ENCODE results near the gene SOX15. TPM values are rescaled to one million over a fixed set of nuclear protein-coding genes. Genes with fewer than 3 reads are reported as not detected.

The SOX15 gene
- total and polyA plus RNA-seq, 7 donors, result 0.11 to 0.71 (median 0.20) TPM

GRCh38 chr17:7580604-7581575 is 9.0 kb downstream of the SOX15 start:
- peaks cover 59% of the 10 kb centered on the region for H3K4me1 ChIP-seq
- no peaks in the 10 kb centered on the region for H3K27me3 ChIP-seq (ENCODE audit: insufficient read depth in 3 of 3, low read length in 2 of 3)
- H3K36me3 ChIP-seq (ENCODE audit: insufficient read depth in 1 of 2, low read depth in 1 of 2), result peaks cover 10 to 33% of the 10 kb centered on the region in 2 donors
- ATAC-seq, result no peak
- peak overlapping the region; percentile 41 for H3K4me3 ChIP-seq
- TF ChIP-seq, protein P1, sequence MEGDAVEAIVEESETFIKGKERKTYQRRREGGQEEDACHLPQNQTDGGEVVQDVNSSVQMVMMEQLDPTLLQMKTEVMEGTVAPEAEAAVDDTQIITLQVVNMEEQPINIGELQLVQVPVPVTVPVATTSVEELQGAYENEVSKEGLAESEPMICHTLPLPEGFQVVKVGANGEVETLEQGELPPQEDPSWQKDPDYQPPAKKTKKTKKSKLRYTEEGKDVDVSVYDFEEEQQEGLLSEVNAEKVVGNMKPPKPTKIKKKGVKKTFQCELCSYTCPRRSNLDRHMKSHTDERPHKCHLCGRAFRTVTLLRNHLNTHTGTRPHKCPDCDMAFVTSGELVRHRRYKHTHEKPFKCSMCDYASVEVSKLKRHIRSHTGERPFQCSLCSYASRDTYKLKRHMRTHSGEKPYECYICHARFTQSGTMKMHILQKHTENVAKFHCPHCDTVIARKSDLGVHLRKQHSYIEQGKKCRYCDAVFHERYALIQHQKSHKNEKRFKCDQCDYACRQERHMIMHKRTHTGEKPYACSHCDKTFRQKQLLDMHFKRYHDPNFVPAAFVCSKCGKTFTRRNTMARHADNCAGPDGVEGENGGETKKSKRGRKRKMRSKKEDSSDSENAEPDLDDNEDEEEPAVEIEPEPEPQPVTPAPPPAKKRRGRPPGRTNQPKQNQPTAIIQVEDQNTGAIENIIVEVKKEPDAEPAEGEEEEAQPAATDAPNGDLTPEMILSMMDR (IDR thresholded peaks at IDR 0.05), result no peak
- no peaks in the 10 kb centered on the region for H3K9me3 ChIP-seq
- no peak for DNase-seq
- peak overlapping the region; percentile 89 for H3K27ac ChIP-seq
- intact Hi-C loops (cut with DNase I), result loop anchor here in 1 of 2 donors (5.0 to 10.0 kb wide), 2 partner anchors 106 to 346 kb away; partner anchors contain the start of genes DVL2, PHF23, TP53 and WRAP53
- WGBS, 3 donors, result 81 to 88% (median 83%) methylated on average over 21 to 23 of the region's 23 CpGs

- DNase-seq (no peak), ATAC-seq (no peak)
- Histone ChIP-seq H3K9me3 (no peaks in the 10 kb centered on the region), H3K4me1 (peaks cover 61% of the 10 kb centered on the region), H3K36me3 (ENCODE audit: insufficient read depth in 1 of 2, low read depth in 1 of 2) (peaks cover 12 to 39% of the 10 kb centered on the region in 2 donors), H3K27ac (peak overlapping the region; percentile 89), H3K27me3 (ENCODE audit: insufficient read depth in 3 of 3, low read length in 2 of 3) (no peaks in the 10 kb centered on the region), H3K4me3 (peak overlapping the region; percentile 41)
- TF ChIP-seq, protein P1 (IDR thresholded peaks at IDR 0.05), result no peak
- intact Hi-C loops (cut with DNase I), result loop anchor here in 1 of 2 donors (1.0 to 10.0 kb wide), 3 partner anchors 34 to 345 kb away; partner anchors contain the start of genes DVL2, FXR2, PHF23 and TP53
- WGBS, 3 donors, result 64 to 78% (median 68%) methylated on average over 12 of the region's 12 CpGs
Measured at GRCh38 chr17:7579834-7580603, 9.9 kb downstream of the SOX15 start.

DNA sequence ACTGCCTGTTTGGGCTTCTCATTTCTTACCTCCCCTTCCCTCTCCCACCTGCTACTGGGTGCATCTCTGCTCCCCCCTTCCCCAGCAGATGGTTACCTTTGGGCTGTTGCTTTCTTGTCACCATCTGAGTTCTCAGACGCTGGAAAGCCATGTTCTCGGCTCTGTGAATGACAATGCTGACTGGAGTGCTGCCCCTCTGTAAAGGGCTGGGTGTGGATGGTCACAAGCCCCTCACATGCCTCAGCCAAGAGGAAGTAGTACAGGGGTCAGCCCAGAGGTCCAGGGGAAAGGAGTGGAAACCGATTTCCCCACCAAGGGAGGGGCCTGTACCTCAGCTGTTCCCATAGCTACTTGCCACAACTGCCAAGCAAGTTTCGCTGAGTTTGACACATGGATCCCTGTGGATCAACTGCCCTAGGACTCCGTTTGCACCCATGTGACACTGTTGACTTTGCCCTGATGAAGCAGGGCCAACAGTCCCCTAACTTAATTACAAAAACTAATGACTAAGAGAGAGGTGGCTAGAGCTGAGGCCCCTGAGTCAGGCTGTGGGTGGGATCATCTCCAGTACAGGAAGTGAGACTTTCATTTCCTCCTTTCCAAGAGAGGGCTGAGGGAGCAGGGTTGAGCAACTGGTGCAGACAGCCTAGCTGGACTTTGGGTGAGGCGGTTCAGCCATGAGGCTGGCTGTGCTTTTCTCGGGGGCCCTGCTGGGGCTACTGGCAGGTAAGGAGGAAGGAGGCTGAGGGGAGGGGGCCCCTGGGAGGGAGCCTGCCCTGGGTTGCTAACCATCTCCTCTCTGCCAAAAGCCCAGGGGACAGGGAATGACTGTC is 10.7 kb downstream of the SOX15 start, which contains the start of gene CD68:
CD68 (plus strand) TSS at position 638 of the 833 bp plus-strand sequence; CDS start at position 678, 40 bp downstream.
- Histone ChIP-seq H3K27me3 (ENCODE audit: insufficient read depth in 3 of 3, low read length in 2 of 3) (no peaks in the 10 kb centered on the region), H3K9me3 (no peaks in the 10 kb centered on the region), H3K36me3 (ENCODE audit: insufficient read depth in 1 of 2, low read depth in 1 of 2) (peaks cover 16 to 47% of the 10 kb centered on the region in 2 donors), H3K4me3 (peak within 1 kb of the TSS; percentile 41), H3K27ac (peak within 1 kb of the TSS; percentile 89), H3K4me1 (peaks cover 63% of the 10 kb centered on the region)
- DNase-seq (peak; percentile 79 to 84), ATAC-seq (peak; percentile 45 to 67 (median 56))
- WGBS, 3 donors, result 15 to 29% (median 25%) methylated on average over 7 of the region's 7 CpGs
- TF ChIP-seq, protein P1 (IDR thresholded peaks at IDR 0.05), result no peak
- intact Hi-C loops (cut with DNase I), result loop anchor here in 1 of 2 donors (1.0 kb wide), 1 partner anchor 35 kb away; the partner anchor contains the start of gene FXR2

All from psoas muscle (tissue), 8 donors.